CD4-positive, alpha-beta T cell treated with Interferon alpha-2 for 1 hour (primary cell): ENCODE data around the gene SMIM10.
"Not testable (repeated sequence)": the region's sequence is repeated elsewhere in the genome, so short reads cannot be mapped to it uniquely, and the experiment has no call there.

Source experiments
- DNase-seq, 2 donors: peaks; one replicate each; pipeline ENCODE4 v3.0.0-alpha.2; 2020 to 2022

SMIM10 gene

DNA sequence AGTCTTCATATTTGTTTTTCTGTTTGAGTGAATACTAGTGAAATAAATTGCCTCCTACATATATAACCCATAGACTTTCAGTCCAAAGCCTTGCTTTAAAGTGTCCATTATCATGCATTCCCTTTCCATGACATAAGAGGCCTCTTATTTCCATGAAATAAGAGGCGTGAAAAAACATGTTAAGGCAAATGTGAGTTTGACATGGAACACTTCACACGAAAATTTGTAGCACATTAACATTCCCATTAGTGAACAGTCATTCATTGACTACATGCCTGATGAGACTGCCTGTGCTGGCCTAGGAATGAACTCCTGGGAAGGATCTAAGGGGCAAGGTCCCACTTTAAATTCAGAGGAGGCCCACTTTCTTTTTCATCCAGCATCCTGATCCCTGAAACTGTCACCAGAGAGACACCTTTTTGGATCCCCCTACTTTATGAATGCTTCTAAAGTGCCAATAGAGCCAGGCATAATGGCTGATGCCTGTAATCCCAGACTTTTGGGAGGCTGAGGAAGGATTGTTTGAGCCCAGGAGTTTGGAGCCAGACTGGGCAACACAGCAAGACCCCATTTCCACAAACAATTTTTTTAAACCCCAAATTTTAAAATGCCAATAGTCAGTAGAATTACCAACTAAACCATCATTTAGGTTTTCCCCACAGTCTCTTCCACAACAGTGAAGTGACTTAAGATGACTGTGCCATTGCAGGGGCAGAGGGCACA lies 24.9 kb downstream of the SMIM10 start:
- no peak for DNase-seq

DNA sequence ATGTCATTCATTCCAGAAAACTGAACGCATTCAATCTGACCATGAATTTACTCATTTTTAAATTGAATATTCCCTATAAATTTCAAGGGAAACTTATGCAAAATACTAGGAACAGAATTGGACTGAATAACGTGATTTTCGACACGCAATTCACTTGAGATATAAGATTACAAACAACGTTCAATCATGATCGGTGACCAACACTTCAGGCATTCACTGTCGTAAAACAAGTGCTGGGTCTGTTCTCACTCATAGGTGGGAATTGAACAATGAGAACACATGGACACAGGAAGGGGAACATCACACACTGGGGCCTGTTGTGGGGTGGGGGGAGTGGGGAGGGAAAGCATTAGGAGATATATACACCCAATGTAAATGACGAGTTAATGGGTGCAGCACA lies 29.1 kb downstream of the SMIM10 start:
- not testable (repeated sequence) for DNase-seq

DNA sequence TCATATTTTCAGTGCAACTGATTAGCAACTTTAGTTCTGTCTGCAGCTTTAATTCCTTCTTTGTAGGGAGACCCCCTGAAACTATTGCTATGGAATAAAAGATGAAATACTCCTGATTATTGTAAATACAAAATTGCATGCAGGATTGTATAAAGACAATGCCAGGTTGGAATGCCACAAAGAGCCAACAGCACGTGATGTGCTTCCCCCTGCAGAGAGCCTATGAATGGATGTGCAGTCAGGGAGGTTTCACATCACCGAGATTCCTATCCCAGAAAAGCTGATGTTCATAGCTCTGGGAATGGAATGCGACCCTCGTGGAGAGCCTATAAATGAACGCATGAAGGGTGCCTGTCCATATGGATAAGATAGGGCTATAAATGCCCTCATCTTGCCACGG lies 33.0 kb downstream of the SMIM10 start:
- DNase-seq = not testable (repeated sequence)

DNA sequence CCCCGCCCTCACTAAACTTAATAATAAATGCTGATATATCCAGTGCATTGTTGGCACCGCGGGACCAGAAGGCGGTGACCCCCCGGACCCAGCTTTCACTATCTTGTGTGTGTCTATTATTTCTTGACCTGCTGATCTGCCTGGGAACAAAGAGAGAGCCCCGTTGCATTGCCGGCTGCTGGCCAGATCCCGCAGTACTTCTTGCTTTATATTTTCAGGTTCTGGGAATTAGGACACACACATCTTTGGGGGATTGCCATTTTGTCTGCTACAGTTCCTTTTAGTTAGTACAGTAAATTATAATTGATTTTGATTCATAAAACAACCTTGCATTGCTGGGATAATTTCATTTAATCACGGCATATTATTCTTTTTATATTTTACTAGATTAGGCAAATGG lies 33.7 kb downstream of the SMIM10 start:
- DNase-seq = no peak

DNA sequence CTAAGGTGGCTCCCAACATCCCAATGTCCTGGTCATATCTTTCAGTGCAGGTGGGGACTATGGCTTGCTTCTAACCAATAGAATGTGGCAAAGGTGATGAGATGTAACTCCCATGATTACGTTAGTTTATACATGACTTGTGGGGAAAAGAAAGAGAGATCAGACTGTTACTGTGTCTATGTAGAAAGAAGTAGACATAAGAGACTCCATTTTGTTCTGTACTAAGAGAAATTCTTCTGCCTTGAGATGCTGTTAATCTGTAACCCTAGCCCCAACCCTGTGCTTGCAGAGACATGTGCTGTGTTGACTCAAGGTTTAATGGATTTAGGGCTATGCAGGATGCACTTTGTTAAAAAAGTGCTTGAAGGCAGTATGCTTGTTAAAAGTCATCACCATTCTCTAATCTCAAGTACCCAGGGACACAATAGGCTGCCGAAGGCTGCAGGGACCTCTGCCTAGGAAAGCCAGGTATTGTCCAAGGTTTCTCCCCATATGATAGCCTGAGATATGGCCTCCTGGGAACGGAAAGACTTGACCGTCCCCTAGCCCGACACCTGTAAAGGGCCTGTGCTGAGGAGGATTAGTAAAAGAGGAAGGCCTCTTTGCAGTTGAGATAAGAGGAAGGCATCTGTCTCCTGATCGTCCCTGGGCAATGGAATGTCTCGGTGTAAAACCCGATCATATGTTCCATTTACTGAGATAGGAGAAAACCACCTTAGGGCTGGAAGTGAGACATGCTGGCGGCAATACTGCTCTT lies 39.6 kb downstream of the SMIM10 start:
- DNase-seq = not testable (repeated sequence)

DNA sequence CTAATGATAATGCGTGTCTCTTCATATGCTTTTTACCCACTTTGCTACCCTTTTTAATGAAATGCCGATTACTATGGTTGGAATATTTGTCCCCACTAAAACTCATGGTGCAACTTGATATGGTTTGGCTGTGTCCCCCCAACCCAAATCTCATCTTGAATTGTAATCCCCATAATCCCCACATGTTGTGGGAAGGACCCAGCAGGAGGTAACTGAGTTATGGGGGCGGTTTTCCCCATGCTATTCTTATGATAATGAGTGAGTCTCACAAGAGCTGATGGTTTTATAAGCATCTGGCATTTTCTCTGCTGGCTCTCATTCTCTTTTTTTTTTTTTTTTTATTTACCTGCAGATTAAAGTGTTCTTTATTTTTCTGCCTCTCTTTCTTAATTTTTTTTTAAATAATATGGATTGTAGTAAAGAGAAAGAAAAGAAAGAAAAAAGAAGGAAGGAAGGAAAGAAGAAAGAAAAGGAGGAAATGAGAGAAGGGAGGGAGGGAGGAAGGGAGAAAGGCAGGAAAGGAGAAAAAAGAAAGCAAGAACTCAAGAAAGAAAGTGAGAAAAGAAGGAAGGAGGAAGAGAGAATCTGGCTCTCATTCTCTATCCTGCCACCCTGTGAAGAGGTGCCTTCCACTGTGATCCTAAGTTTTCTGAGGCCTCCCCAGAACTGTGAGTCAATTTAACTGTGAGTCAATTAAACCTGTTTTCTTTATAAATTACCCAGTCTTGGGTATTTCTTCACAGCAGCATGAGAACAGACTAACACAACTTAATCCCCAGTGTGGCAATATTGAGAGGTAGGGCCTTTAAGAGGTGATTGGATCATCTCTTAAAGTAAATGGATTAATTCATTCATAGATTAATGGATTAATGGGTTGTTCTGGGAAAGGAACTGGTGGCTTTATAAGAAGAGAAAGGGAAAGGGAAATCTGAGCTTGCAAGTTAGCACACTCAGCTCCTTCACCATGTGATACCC lies 50.6 kb downstream of the SMIM10 start:
- not testable (repeated sequence) for DNase-seq
